ENCODE results near the gene CCDC150.
"Not testable (repeated sequence)": the region's sequence is repeated elsewhere in the genome, so short reads cannot be mapped to it uniquely, and the experiment has no call there.

CCDC150 gene

DNA sequence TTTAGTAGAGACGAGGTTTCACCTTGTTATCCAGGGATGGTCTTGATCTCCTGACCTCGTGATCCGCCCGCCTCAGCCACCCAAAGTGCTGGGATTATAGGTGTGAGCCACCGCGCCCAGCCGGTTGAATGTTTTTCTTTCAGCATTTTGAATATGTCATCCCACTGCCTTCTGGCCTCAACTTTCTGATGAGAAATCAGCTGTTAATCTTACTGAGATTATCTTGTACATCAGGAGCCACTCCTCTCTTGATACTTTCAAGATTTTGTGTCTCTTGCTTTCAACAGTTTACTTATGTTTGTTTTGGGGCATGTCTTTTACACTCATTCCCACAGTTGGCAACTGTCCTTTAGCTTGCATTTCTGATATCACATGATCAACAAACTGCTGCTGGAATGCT lies 46.3 kb downstream of the CCDC150 start:
- H3K27me3 ChIP-seq (ENCODE audit: control insufficient read depth, insufficient read depth, low read length): no peaks in the 10 kb centered on the region
- H3K4me3 ChIP-seq (ENCODE audit: low read length): no peak overlapping the region
- no peaks in the 10 kb centered on the region for H3K4me1 ChIP-seq (ENCODE audit: control insufficient read depth, insufficient read depth, low read length)
- no peak overlapping the region for H3K27ac ChIP-seq (ENCODE audit: low read depth, low read length)
- H3K9ac ChIP-seq (ENCODE audit: low read length): no peak overlapping the region
- no peaks in the 10 kb centered on the region for H3K36me3 ChIP-seq (ENCODE audit: control insufficient read depth, insufficient read depth, low read length)

DNA sequence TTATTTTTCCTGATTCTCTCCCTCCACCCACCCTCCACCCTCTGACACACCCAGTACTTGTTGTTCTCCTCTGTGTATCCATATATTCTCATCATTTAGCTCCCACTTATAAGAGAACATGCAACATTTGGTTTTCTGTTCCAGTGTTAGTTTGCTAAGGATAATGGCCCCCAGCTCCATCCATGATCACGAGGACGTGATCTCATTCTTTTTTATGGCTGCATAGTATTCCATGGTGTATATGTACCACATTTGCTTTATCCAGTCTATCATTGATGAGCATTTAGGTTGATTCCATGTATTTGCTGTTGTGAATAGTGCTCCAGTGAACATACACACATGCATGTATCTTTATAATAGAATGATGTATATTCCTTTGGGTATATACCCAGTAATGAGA lies 47.2 kb downstream of the CCDC150 start:
- not testable (repeated sequence) for H3K27me3 ChIP-seq (ENCODE audit: control insufficient read depth, insufficient read depth, low read length); H3K4me1 ChIP-seq (ENCODE audit: control insufficient read depth, insufficient read depth, low read length); H3K9ac ChIP-seq (ENCODE audit: low read length); H3K36me3 ChIP-seq (ENCODE audit: control insufficient read depth, insufficient read depth, low read length); H3K27ac ChIP-seq (ENCODE audit: low read depth, low read length); H3K4me3 ChIP-seq (ENCODE audit: low read length)

GRCh38 chr2:196696423-196697079 lies 57.0 kb downstream of the CCDC150 start:
- no peak overlapping the region for H3K27ac ChIP-seq (ENCODE audit: low read depth, low read length)
- no peaks in the 10 kb centered on the region for H3K27me3 ChIP-seq (ENCODE audit: control insufficient read depth, insufficient read depth, low read length)
- no peaks in the 10 kb centered on the region for H3K4me1 ChIP-seq (ENCODE audit: control insufficient read depth, insufficient read depth, low read length)

DNA sequence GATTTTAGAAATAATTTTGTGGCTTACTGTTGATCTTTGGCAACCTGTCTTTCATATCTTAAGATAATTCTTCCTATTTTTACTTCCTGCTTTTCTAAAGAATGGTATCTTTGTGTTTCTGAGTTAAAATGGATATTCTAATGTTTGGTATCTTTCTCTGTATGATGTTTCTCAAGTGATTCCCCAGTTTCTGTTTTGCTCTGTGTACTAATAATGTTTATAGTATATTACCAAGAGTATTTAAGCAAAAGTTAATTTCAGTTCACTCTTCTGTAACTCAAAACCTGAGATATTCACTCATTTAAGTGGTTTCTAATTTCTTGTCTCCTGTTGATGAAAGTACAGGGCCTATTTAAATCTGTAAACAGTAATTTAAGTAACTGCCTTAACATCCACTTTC lies 58.3 kb downstream of the CCDC150 start:
- H3K27me3 ChIP-seq (ENCODE audit: control insufficient read depth, insufficient read depth, low read length): no peaks in the 10 kb centered on the region
- H3K36me3 ChIP-seq (ENCODE audit: control insufficient read depth, insufficient read depth, low read length): no peaks in the 10 kb centered on the region
- H3K4me3 ChIP-seq (ENCODE audit: low read length): no peak overlapping the region
- no peak overlapping the region for H3K27ac ChIP-seq (ENCODE audit: low read depth, low read length)
- no peaks in the 10 kb centered on the region for H3K4me1 ChIP-seq (ENCODE audit: control insufficient read depth, insufficient read depth, low read length)
- H3K9ac ChIP-seq (ENCODE audit: low read length): no peak overlapping the region

More at GRCh38 chr2:196696423-196697079, 57.0 kb downstream of the CCDC150 start:
- no peaks in the 10 kb centered on the region for H3K36me3 ChIP-seq (ENCODE audit: control insufficient read depth, insufficient read depth, low read length)
- H3K4me3 ChIP-seq (ENCODE audit: low read length): no peak overlapping the region
- H3K9ac ChIP-seq (ENCODE audit: low read length): no peak overlapping the region

DNA sequence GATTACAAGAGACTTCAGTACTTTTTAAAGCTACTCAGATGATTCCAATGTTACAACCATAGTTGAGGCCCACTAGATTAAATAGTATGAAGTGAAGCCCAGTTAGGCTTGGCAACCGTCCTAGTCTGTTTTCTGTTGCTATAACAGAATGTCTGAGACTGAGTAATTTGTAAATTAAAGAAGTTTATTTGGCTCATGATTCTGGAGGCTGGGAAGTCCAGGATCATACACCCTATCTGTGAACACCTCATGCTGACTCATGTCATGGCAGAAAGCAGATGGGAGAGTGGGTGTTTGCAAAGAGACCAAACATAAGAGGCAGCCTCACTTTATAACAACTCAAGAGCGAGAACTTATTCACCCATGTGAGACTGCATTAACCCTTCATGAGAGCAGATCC lies 63.1 kb downstream of the CCDC150 start:
- no peak overlapping the region for H3K27ac ChIP-seq (ENCODE audit: low read depth, low read length)
- no peak overlapping the region for H3K9ac ChIP-seq (ENCODE audit: low read length)
- H3K27me3 ChIP-seq (ENCODE audit: control insufficient read depth, insufficient read depth, low read length): no peaks in the 10 kb centered on the region
- H3K36me3 ChIP-seq (ENCODE audit: control insufficient read depth, insufficient read depth, low read length): no peaks in the 10 kb centered on the region
- H3K4me1 ChIP-seq (ENCODE audit: control insufficient read depth, insufficient read depth, low read length): no peaks in the 10 kb centered on the region
- no peak overlapping the region for H3K4me3 ChIP-seq (ENCODE audit: low read length)

DNA sequence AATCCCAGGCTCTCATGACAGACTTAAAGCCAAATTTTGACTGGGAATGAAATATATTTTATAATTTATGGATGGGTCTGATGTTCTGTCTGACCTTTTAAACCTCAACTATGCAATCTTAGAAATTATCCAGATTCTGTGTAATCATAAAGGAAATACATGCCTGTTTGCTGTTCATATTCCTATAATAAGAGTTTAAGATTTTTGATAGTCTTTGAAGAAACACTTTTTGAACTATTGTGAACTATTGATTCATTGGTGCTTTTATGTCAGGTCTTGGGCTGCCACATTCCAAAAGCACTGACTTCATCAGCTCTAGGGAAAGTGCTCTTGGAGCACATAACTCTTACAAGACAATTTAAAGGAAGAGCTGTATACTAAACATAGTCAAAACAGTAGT lies 64.2 kb downstream of the CCDC150 start:
- Histone ChIP-seq H3K4me1 (ENCODE audit: control insufficient read depth, insufficient read depth, low read length) (no peaks in the 10 kb centered on the region), H3K27ac (ENCODE audit: low read depth, low read length) (no peak overlapping the region), H3K4me3 (ENCODE audit: low read length) (no peak overlapping the region), H3K27me3 (ENCODE audit: control insufficient read depth, insufficient read depth, low read length) (no peaks in the 10 kb centered on the region), H3K36me3 (ENCODE audit: control insufficient read depth, insufficient read depth, low read length) (no peaks in the 10 kb centered on the region), H3K9ac (ENCODE audit: low read length) (no peak overlapping the region)

GRCh38 chr2:196710056-196710455 lies 70.5 kb downstream of the CCDC150 start:
- not testable (repeated sequence) for H3K4me1 ChIP-seq (ENCODE audit: control insufficient read depth, insufficient read depth, low read length); H3K27me3 ChIP-seq (ENCODE audit: control insufficient read depth, insufficient read depth, low read length); H3K4me3 ChIP-seq (ENCODE audit: low read length); H3K36me3 ChIP-seq (ENCODE audit: control insufficient read depth, insufficient read depth, low read length); H3K27ac ChIP-seq (ENCODE audit: low read depth, low read length); H3K9ac ChIP-seq (ENCODE audit: low read length)

DNA sequence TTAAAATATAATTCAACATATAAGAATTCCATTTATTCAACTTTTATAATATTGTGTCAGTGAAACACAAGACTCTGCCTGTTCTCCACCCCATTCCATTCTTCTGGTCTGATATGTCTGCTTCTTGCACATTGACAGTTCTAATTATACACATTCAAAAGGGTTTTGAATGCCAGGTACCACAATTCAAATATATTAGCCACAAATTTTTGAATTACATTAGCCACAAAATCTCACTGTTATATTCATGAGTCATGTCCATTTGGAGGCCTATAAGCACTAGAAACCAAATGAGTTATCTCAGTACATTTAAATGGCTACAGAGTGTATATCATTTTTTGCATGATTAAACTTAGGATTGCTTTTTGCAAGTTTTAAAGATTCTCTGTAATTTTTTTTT lies 72.1 kb downstream of the CCDC150 start:
- Histone ChIP-seq H3K27ac (ENCODE audit: low read depth, low read length) (no peak overlapping the region), H3K9ac (ENCODE audit: low read length) (no peak overlapping the region), H3K4me3 (ENCODE audit: low read length) (no peak overlapping the region)

GRCh38 chr2:196712867-196713266 lies 73.4 kb downstream of the CCDC150 start:
- Histone ChIP-seq H3K27ac (ENCODE audit: low read depth, low read length) (no peak overlapping the region), H3K9ac (ENCODE audit: low read length) (no peak overlapping the region), H3K4me3 (ENCODE audit: low read length) (no peak overlapping the region), H3K36me3 (ENCODE audit: control insufficient read depth, insufficient read depth, low read length) (no peaks in the 10 kb centered on the region), H3K27me3 (ENCODE audit: control insufficient read depth, insufficient read depth, low read length) (no peaks in the 10 kb centered on the region), H3K4me1 (ENCODE audit: control insufficient read depth, insufficient read depth, low read length) (no peaks in the 10 kb centered on the region)

More for the DNA sequence above, 72.1 kb downstream of the CCDC150 start:
- no peaks in the 10 kb centered on the region for H3K36me3 ChIP-seq (ENCODE audit: control insufficient read depth, insufficient read depth, low read length)
- H3K27me3 ChIP-seq (ENCODE audit: control insufficient read depth, insufficient read depth, low read length): no peaks in the 10 kb centered on the region
- no peaks in the 10 kb centered on the region for H3K4me1 ChIP-seq (ENCODE audit: control insufficient read depth, insufficient read depth, low read length)

DNA sequence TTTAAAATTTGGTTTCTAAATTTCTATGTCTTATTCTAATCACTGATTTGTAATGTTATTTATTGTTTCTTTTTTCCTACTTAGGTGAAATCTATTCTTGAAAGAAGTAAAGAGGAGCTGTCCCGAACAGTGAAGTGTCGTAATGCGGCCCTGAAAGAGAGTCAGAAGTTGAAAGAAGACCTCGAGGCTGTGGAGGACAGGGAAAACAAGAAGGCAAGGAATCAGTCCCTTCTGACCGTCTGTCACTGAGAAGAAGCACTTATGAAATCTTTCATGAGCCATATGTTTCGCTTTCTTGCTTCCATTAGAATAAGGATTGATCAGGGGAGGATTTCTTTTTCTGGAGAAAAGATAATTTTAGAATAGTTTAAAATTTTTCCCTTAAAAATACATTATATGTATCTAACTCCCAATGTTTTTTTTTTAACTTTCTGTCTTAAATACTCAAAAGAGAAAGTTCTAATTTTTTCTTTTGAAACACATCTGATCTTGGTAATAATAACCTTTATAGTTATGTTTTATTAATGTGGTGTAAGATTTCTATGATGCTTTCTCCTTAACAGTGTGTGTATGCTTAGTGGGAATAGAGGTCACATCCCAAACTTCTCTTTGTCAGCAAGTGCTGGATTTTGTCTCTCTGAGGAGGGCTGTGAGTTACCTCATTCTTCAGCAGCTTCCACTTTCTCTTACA lies 79.0 kb downstream of the CCDC150 start:
- no peaks in the 10 kb centered on the region for H3K27me3 ChIP-seq (ENCODE audit: control insufficient read depth, insufficient read depth, low read length)
- H3K4me1 ChIP-seq (ENCODE audit: control insufficient read depth, insufficient read depth, low read length): no peaks in the 10 kb centered on the region
- no peak overlapping the region for H3K27ac ChIP-seq (ENCODE audit: low read depth, low read length)
- no peaks in the 10 kb centered on the region for H3K36me3 ChIP-seq (ENCODE audit: control insufficient read depth, insufficient read depth, low read length)
- H3K9ac ChIP-seq (ENCODE audit: low read length): no peak overlapping the region
- H3K4me3 ChIP-seq (ENCODE audit: low read length): no peak overlapping the region

DNA sequence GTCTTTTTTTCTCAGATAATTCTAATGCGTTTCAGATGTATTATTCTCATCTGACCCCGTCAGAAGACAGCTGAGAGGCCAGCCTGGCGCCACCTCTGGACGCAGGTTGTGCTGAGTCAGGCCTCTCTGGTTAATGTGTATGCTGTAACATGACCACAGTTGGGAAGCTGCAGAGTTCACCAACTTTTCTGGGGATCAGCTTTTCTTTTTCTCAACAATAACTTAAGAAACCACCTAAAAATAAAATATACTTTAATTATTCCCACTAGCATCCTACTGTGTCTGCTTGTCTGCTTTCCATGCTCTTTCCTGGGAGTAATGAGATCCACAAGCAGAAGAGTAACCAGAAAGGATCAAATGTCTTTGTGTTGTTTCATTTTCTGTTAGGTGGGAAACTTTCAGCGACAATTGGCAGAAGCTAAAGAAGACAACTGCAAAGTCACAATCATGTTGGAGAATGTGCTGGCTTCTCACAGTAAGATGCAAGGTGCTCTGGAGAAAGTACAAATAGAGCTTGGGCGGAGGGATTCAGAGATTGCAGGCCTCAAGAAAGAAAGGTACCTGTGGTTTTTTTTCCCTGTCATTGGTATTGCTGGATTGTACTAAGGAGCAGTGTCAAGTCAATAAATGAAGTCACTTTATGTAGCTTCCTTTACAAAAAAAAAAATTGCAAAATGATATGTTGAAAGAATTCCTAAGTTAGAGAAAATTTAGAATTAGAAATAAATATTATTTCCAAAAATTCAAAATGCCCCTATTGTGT lies 79.8 kb downstream of the CCDC150 start:
- Histone ChIP-seq H3K27me3 (ENCODE audit: control insufficient read depth, insufficient read depth, low read length) (no peaks in the 10 kb centered on the region), H3K4me1 (ENCODE audit: control insufficient read depth, insufficient read depth, low read length) (no peaks in the 10 kb centered on the region), H3K9ac (ENCODE audit: low read length) (no peak overlapping the region), H3K36me3 (ENCODE audit: control insufficient read depth, insufficient read depth, low read length) (no peaks in the 10 kb centered on the region), H3K4me3 (ENCODE audit: low read length) (no peak overlapping the region), H3K27ac (ENCODE audit: low read depth, low read length) (no peak overlapping the region)

DNA sequence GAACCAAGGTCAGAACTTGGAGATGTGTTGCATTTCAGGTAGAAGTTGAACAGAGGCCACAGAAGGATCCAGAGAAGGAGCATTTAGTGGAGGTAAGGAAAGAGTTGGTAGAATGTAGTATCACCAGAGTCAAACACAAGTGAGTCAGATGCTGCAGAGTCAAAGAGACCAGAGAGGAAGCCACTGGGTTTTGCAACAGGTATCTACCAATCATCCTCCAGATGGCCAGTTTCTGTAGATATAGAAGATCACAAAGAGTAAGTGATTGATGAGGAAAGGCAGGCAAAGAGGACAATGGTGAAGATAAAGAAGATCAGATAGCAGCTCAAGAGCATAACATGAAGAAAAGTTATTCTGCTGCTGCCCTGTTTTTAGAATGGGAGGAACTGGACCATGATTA lies 84.1 kb downstream of the CCDC150 start:
- Histone ChIP-seq H3K9ac (ENCODE audit: low read length) (no peak overlapping the region), H3K4me1 (ENCODE audit: control insufficient read depth, insufficient read depth, low read length) (no peaks in the 10 kb centered on the region), H3K36me3 (ENCODE audit: control insufficient read depth, insufficient read depth, low read length) (no peaks in the 10 kb centered on the region), H3K4me3 (ENCODE audit: low read length) (no peak overlapping the region), H3K27ac (ENCODE audit: low read depth, low read length) (no peak overlapping the region), H3K27me3 (ENCODE audit: control insufficient read depth, insufficient read depth, low read length) (no peaks in the 10 kb centered on the region)

All from rectal smooth muscle tissue (tissue), 1 donor.